ENCODE results near the gene TOX2. TPM values are rescaled to one million over a fixed set of nuclear protein-coding genes. Genes with fewer than 3 reads are reported as not detected.

TOX2 gene
- total RNA-seq, 4 donors from 2014 or later = 0.20 to 0.42 TPM; not detected in 2

- ATAC-seq (no peak), DNase-seq (no peak)
- no peak overlapping the region for H3K27ac ChIP-seq
- no peaks in the 10 kb centered on the region for H3K4me1 ChIP-seq
- no peaks in the 10 kb centered on the region for H3K27me3 ChIP-seq
- H3K4me3 ChIP-seq = no peak overlapping the region
- no peak for TF ChIP-seq CTCF (IDR thresholded peaks at IDR 0.05 in 4 of 5, conservative IDR thresholded peaks at IDR 0.05 in 1 of 5)
- TF ChIP-seq POLR2A (IDR thresholded peaks at IDR 0.05) = no peak
- intact Hi-C loops (cut with DNase I; ENCODE audit: low total_unique reads) (no loop called here), in situ Hi-C loops (cut with MboI; ENCODE audit: low sequenced_read_pairs in 4 of 4) (no loop called here)
- no peaks in the 10 kb centered on the region for H3K36me3 ChIP-seq
- H3K9me3 ChIP-seq = no peaks in the 10 kb centered on the region
Observed at GRCh38 chr20:44066645-44067606, 152.3 kb downstream of the TOX2 start.

DNA sequence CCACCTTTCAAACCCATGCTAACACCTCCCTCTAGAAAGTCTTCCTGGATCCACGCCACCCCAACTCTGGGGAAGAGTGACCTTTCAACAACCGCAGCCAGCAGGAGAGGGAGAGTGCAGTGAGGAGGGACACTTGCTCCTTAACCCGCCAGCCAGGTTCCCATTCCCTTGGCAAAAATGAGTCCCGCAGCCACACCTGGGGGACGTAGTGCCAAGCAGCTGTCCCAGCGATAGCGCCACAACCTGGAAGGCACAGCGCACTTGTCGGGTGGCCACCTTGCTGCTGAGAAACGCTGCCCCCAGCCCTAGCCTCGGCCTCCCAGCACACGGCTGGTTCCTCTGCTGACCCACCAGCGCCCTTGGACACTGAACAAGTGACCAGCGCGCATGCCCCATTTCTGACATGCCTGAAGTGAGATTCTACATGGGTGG lies 153.0 kb downstream of the TOX2 start:
- TF ChIP-seq CTCF (IDR thresholded peaks at IDR 0.05 in 4 of 5, conservative IDR thresholded peaks at IDR 0.05 in 1 of 5) (no peak), POLR2A (IDR thresholded peaks at IDR 0.05) (no peak)
- in situ Hi-C loops (cut with MboI; ENCODE audit: low sequenced_read_pairs in 4 of 4) = no loop called here

DNA sequence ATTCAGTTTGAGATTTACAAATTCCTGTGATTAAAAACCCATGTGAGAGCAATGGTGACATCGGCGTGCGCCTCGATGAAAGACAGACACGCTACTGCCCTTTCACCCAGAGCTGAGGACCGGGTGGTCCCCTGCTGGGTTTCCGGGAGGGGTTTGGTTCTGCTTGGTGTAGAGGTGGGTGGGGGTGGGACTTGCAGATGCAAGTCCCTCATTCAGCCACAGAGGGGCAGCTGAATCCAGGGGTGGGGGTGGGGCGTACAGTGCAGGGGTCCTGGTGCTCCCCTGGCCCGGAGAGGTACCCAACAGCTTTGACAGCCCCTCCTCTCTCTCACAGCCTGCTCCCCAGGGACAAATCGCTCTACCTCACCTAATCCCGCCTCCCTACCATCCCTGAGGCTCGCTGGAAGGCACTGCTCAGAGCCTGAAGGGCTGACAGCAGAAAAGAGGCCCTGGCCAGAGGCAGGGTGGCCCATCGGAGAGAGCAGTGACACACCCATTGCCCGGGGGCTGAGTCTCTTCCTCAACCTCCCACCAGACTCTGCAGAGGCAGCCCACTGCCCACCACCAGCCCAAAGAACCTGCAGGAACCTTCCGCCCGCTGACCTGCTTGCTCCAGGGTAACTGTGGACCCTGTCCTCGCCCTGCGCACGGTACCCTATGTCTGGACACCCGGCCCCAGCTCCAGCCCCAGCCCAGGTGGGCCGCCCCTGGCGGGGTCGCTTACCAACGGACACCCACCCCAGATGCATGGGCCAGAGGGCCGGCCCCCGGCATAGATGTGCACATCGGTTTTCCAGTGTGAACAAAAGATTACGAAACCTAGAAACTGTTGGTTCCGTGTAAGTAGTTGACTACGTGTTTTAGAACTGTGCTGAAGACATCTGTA lies 153.9 kb downstream of the TOX2 start:
- in situ Hi-C loops (cut with MboI; ENCODE audit: low sequenced_read_pairs in 4 of 4) (no loop called here), intact Hi-C loops (cut with DNase I; ENCODE audit: low total_unique reads) (no loop called here)
- no peaks in the 10 kb centered on the region for H3K9me3 ChIP-seq
- ATAC-seq (no peak), DNase-seq (no peak)
- H3K27me3 ChIP-seq = no peaks in the 10 kb centered on the region
- no peaks in the 10 kb centered on the region for H3K4me1 ChIP-seq
- no peaks in the 10 kb centered on the region for H3K36me3 ChIP-seq
- H3K27ac ChIP-seq = no peak overlapping the region
- H3K4me3 ChIP-seq = no peak overlapping the region
- TF ChIP-seq POLR2A (IDR thresholded peaks at IDR 0.05) (no peak), CTCF (IDR thresholded peaks at IDR 0.05 in 4 of 5, conservative IDR thresholded peaks at IDR 0.05 in 1 of 5) (no peak)

More for the DNA sequence above, 153.0 kb downstream of the TOX2 start:
- no peaks in the 10 kb centered on the region for H3K4me1 ChIP-seq
- no peak for ATAC-seq
- H3K36me3 ChIP-seq = no peaks in the 10 kb centered on the region
- no peak overlapping the region for H3K4me3 ChIP-seq
- intact Hi-C loops (cut with DNase I; ENCODE audit: low total_unique reads) = no loop called here
- no peak overlapping the region for H3K27ac ChIP-seq
- no peaks in the 10 kb centered on the region for H3K27me3 ChIP-seq
- DNase-seq = no peak
- no peaks in the 10 kb centered on the region for H3K9me3 ChIP-seq

DNA sequence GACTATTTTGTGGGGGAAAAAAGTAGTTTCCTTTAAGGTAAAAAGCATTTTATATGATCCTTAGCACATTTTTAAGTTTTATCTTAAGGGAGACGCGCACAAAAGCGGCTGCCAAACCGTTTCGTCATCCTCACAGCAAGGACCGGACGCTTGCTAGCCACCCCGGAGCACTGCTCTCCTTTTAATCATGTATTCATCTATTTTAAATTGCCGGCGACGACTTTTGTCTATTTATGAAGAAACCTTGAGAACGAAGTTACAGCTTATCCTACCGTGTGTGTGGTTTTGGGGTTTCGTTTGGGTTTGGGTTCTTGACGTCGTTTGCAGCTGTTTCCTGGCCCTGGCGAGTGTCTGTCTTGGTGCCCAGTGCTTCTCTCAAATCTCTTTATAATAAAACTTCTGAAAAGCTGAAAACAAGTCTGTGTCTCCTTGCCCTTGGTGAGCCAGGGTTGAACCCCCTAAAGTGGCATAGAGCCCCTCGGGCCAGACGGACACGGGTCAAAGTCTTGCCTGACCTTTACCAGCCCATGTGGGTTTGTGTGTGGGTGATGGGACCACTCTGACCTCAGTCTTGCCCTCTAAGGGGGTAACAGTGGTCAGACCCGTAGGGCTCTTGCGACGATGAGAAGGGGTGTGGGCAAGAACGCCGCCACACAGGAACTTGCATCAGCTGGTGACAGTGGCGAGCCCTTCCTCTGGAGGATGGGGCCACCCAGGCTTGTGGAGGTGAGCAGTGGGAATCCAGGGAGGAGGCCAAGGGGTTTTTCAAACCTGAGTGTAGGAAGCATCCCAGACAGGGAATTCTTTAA lies 154.8 kb downstream of the TOX2 start:
- Histone ChIP-seq H3K4me3 (no peak overlapping the region), H3K27ac (no peak overlapping the region), H3K36me3 (no peaks in the 10 kb centered on the region), H3K9me3 (no peaks in the 10 kb centered on the region), H3K4me1 (no peaks in the 10 kb centered on the region), H3K27me3 (no peaks in the 10 kb centered on the region)
- TF ChIP-seq POLR2A (IDR thresholded peaks at IDR 0.05) (no peak), CTCF (IDR thresholded peaks at IDR 0.05 in 4 of 5, conservative IDR thresholded peaks at IDR 0.05 in 1 of 5) (no peak)
- intact Hi-C loops (cut with DNase I; ENCODE audit: low total_unique reads) = no loop called here
- DNase-seq (no peak), ATAC-seq (no peak)
- in situ Hi-C loops (cut with MboI; ENCODE audit: low sequenced_read_pairs in 4 of 4) = loop anchor here in 1 of 4 donors (10.0 kb wide), 1 partner anchor 315 kb away; no protein-coding TSS in a partner anchor

All from gastrocnemius medialis (tissue), 4 donors.